ENCODE data around the gene KRT23. TPM values are rescaled to one million over a fixed set of nuclear protein-coding genes. Genes with fewer than 3 reads are reported as not detected.

KRT23 gene
- total and polyA plus RNA-seq, 2 of the 13 experiments (the other 11 are each of a cell fraction or from before 2014, with no cell fraction given), result 24.7 to 51.1 TPM

DNA sequence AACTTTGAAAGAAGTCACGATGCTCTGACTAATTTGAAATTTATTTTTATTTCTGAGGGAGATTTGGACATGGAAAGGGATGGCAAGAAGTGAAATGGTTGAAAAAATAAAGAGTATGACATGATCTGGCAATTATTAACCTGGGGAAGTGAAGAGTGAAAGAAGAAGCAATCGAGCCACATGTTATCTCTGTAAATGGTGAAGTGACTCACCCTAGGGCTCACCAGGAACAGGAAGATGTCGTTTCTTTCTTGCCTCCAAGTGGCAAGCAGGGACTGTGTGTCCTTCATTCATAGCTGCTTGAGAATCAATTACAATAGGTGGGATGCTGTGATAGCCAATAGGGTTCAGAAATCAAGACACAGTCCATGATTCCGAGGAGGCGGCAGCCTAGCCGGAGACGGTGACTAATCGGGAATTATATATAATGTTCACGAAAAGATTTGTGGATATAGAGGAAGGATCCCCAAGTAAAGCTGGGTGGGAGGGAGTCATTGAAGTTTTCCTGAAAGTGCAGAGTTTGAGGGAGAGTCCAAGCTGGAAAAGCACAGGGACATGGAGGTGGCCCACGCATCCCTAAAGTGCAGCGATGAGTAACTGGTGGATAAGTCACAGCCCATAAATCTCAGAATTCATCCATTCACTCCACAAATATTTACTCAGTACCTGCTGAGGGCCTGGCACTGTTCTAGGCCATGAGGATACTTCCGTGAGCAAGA is 34.2 kb downstream of the KRT23 start (continued):
- no peak for TF ChIP-seq PAX8 (CRISPR knock-in tag; IDR thresholded peaks at IDR 0.05; ENCODE audit: borderline replicate concordance)
- TF ChIP-seq NONO (IDR thresholded peaks at IDR 0.05), result no peak
- TF ChIP-seq NONO (CRISPR knock-in tag; conservative IDR thresholded peaks at IDR 0.05), result no peak
- no peak for TF ChIP-seq MEIS2 (CRISPR knock-in tag; IDR thresholded peaks at IDR 0.05)
- no peak; the same call in 1 of the 2 replicates for TF ChIP-seq TBX2 (CRISPR knock-in tag; IDR thresholded peaks at IDR 0.05; ENCODE audit: borderline replicate concordance)
- TF ChIP-seq, protein P1, sequence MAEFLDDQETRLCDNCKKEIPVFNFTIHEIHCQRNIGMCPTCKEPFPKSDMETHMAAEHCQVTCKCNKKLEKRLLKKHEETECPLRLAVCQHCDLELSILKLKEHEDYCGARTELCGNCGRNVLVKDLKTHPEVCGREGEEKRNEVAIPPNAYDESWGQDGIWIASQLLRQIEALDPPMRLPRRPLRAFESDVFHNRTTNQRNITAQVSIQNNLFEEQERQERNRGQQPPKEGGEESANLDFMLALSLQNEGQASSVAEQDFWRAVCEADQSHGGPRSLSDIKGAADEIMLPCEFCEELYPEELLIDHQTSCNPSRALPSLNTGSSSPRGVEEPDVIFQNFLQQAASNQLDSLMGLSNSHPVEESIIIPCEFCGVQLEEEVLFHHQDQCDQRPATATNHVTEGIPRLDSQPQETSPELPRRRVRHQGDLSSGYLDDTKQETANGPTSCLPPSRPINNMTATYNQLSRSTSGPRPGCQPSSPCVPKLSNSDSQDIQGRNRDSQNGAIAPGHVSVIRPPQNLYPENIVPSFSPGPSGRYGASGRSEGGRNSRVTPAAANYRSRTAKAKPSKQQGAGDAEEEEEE (CRISPR knock-in tag; IDR thresholded peaks at IDR 0.05; ENCODE audit: borderline replicate concordance), result no peak
- TF ChIP-seq, protein P2, sequence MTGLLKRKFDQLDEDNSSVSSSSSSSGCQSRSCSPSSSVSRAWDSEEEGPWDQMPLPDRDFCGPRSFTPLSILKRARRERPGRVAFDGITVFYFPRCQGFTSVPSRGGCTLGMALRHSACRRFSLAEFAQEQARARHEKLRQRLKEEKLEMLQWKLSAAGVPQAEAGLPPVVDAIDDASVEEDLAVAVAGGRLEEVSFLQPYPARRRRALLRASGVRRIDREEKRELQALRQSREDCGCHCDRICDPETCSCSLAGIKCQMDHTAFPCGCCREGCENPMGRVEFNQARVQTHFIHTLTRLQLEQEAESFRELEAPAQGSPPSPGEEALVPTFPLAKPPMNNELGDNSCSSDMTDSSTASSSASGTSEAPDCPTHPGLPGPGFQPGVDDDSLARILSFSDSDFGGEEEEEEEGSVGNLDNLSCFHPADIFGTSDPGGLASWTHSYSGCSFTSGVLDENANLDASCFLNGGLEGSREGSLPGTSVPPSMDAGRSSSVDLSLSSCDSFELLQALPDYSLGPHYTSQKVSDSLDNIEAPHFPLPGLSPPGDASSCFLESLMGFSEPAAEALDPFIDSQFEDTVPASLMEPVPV (CRISPR knock-in tag; IDR thresholded peaks at IDR 0.05), result no peak
- TF ChIP-seq SIX4 (CRISPR knock-in tag; IDR thresholded peaks at IDR 0.05), result 0 out of 2 replicates have a peak, but pooled peaks have one; percentile 14
- TF ChIP-seq TOE1 (CRISPR knock-in tag; IDR thresholded peaks at IDR 0.05), result no peak
- TF ChIP-seq, protein P3, sequence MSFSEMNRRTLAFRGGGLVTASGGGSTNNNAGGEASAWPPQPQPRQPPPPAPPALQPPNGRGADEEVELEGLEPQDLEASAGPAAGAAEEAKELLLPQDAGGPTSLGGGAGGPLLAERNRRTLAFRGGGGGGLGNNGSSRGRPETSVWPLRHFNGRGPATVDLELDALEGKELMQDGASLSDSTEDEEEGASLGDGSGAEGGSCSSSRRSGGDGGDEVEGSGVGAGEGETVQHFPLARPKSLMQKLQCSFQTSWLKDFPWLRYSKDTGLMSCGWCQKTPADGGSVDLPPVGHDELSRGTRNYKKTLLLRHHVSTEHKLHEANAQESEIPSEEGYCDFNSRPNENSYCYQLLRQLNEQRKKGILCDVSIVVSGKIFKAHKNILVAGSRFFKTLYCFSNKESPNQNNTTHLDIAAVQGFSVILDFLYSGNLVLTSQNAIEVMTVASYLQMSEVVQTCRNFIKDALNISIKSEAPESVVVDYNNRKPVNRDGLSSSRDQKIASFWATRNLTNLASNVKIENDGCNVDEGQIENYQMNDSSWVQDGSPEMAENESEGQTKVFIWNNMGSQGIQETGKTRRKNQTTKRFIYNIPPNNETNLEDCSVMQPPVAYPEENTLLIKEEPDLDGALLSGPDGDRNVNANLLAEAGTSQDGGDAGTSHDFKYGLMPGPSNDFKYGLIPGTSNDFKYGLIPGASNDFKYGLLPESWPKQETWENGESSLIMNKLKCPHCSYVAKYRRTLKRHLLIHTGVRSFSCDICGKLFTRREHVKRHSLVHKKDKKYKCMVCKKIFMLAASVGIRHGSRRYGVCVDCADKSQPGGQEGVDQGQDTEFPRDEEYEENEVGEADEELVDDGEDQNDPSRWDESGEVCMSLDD (CRISPR knock-in tag; IDR thresholded peaks at IDR 0.05; ENCODE audit: borderline replicate concordance), result no peak
- no peak for TF ChIP-seq THYN1 (CRISPR knock-in tag; IDR thresholded peaks at IDR 0.05; ENCODE audit: borderline replicate concordance, low read depth)
- no peak for TF ChIP-seq ZNF550 (CRISPR knock-in tag; IDR thresholded peaks at IDR 0.05; ENCODE audit: borderline replicate concordance)
- TF ChIP-seq ATAD3A (CRISPR knock-in tag; IDR thresholded peaks at IDR 0.05), result no peak
- TF ChIP-seq ZFP41 (CRISPR knock-in tag; IDR thresholded peaks at IDR 0.05; ENCODE audit: borderline replicate concordance), result no peak
- TF ChIP-seq, protein P4, sequence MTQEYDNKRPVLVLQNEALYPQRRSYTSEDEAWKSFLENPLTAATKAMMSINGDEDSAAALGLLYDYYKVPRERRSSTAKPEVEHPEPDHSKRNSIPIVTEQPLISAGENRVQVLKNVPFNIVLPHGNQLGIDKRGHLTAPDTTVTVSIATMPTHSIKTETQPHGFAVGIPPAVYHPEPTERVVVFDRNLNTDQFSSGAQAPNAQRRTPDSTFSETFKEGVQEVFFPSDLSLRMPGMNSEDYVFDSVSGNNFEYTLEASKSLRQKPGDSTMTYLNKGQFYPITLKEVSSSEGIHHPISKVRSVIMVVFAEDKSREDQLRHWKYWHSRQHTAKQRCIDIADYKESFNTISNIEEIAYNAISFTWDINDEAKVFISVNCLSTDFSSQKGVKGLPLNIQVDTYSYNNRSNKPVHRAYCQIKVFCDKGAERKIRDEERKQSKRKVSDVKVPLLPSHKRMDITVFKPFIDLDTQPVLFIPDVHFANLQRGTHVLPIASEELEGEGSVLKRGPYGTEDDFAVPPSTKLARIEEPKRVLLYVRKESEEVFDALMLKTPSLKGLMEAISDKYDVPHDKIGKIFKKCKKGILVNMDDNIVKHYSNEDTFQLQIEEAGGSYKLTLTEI (CRISPR knock-in tag; conservative IDR thresholded peaks at IDR 0.05), result no peak
- no peak for TF ChIP-seq ZNF251 (CRISPR knock-in tag; IDR thresholded peaks at IDR 0.05)
- TF ChIP-seq ZNF382 (CRISPR knock-in tag; IDR thresholded peaks at IDR 0.05; ENCODE audit: borderline replicate concordance), result no peak
- TF ChIP-seq HHEX (CRISPR knock-in tag; IDR thresholded peaks at IDR 0.05), result no peak
- TF ChIP-seq U2AF2 (IDR thresholded peaks at IDR 0.05; ENCODE audit: low read depth, low read length), result no peak
- TF ChIP-seq NR2F1 (CRISPR knock-in tag; IDR thresholded peaks at IDR 0.05), result no peak
